HG03378 (cell line): ENCODE measurements around the gene HS3ST3A1.
"Not testable (repeated sequence)": the region's sequence is repeated elsewhere in the genome, so short reads cannot be mapped to it uniquely, and the experiment has no call there.

ENCODE experiments used
- ATAC-seq: cut with Tn5 transposase; IDR thresholded peaks from one replicate; pipeline ENCODE4 v1.9.1; 2021; ENCODE audit warnings: mild to moderate bottlenecking, moderate library complexity; ENCODE audit not compliant: unreplicated experiment

The HS3ST3A1 gene

DNA sequence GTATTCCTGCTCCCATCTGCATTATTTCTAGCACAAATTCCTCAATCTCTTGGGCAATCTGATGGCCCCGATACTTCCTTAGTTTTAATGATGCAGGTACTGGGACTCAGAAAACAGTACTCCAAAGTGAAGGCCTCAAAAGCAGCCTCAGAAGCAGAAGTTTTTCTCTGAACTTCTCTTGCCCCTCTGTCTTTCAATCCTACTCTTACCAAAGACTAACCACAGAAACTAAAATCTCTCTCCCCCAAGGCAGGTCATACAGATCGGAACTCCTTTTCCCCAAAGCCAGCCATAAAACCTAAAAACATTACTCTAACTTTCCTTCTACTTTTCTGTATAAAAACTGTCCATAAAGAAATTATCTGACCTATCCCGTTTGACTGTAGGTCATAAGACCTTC is 103.5 kb downstream of the HS3ST3A1 start:
- ATAC-seq = no peak

DNA sequence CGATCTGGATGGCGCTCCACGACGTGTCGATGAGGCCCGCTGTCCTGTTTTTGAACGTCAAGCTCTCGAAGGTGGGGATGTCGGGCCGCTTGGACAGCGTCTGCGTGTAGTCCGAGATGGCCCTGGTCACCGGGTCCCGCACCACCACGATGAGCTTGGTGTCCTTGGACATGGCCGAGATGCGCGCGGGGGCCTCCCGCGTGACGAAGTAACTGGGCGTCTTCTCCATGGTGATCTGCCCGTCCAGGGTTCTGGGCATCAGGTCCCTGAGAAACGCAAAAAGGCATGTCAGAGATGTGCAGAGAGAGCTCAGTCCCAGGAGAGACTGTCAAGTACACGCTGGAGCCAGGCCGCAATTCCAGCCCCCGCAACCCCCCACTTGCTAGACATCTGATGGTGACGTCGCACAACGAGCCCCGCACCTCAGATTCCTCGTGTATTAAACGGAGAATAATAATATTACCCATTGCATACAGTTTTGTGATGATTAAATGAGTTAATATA is 105.1 kb downstream of the HS3ST3A1 start:
- not testable (repeated sequence) for ATAC-seq

DNA sequence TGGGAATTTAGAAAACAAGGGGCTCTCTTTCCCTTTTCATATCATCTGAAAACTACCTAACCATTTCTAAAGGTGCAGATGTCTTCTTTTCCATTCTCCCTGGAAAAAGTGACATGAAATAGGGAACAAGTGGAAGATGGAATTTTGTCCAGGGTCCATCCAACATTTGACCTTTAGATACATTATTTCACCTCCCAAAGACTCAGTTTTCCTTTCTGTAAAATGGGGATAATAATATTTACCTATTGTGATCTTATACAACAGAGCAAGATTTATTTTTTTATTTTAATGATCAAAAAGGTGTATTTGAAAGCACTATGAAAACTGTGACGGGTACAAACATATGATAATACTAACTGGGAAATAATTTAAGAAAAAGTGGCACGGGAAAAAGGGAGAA is 106.3 kb downstream of the HS3ST3A1 start:
- no peak for ATAC-seq

DNA sequence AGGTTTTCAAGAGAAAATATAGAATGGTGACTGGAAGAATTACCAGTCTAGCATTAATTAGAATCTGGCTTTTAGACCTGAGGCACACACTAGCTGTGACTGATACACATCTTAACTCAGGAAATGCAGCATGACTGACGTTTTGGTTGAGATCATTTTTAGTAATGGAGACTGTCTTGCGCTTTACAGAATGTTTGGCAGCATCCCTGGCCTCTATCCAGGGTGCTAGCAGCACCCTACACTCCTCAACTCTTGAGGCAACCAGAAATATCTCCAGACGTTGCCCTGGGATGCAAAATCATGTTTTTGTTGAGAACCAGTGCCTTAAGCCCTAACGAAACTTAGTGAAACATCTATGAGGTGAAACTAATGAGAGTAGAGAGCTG is 109.0 kb downstream of the HS3ST3A1 start:
- ATAC-seq = no peak

DNA sequence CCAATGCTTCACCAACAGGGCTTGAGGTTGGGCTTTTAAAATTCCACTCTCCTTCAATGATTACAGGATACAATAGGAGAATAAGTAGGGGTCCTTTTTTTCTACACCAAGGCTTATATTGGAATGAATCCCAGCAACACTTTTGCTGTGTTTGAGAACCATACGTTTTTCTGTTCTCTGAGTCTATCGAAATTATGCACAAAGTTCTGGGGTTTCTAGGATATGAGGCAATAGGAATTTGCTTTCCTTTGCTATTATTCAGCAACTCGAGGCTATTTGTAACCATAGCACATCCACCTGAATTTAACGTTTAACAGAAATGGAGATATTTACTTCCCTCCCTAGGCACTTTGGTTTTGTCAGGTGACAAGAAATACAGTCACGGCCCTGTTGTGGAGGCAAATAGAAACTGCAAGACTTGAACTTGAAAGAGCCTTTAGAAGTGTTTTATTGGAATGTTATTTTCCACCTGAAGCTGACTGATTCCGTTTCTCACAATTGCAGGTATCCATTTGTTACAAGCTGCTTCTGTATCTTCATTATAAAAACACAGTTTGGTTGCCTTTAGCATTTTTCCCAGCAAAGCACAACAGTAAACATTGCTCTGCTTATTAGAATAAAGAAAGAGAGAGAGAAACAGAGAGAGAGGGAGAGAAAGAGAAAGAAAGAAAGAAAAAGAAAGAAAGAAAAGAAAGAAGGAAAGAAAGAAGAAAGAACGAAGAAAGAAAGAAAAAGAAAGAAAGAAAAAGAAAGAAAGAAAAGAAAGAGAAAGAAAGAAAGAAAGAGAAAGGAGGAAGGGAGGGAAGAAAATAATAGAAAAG is 109.6 kb downstream of the HS3ST3A1 start:
- no peak for ATAC-seq

DNA sequence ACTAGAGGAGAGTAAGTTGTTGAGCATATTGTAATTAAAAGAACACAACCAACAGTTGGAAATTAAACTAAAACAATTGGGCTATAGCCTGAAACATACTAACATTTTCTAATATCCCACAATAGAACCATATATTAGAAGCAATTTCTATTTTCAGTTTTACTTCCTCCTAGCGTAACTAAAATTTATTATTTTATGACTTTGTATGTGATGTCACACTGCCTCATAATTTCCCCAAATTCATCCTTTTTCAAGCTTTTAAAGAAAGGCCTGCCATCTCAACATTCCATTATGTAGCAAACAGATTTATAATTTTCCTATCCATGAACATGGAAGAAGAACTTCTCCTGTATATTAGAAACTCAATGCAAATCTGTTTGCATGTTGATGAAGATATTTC is 110.2 kb downstream of the HS3ST3A1 start:
- ATAC-seq = no peak

DNA sequence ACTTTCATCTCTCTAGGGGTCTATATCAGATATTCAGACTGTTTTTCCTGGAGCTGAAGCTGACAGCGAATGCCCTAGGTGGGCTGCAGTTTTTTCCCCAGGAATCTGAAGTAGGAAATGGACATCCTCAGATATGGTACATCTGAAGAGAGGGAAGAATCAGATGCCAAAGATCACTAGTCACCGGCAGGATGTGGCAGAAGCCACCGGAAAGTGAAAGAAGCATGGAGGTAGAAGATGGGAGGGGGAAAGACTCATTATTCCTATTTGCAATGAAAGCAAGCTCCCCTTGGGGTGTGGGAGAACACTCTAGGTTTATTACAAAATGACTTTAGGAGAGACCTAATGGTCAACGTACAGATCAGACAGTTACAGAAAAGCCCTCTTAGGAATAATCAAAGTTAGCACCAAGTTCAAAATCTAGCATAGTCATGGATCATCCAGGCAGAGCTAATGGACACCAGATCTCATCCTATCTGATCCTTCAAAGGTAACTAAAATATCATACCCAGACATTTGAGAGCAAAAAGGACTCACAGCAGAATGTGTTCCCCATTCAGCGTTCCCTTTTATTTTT is 110.7 kb downstream of the HS3ST3A1 start:
- no peak for ATAC-seq

DNA sequence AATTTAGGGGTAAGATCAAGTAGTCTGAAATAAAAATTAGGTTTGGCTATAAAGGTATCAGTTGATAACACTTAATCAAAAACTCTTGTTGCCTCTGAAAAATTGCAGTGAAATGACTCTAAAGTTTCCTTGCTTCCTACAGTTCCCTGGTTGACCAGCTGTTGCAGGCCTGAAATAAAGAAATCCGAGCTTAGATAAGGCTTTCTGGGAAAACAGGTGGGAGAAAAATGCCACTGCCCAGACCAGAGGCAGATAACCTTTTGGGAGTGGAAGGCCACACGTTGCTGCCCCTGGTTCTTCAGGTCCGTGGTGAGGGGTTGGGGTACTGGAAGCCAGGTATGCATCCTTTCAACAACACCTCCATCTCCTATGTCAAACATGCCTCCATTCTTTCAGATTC is 111.3 kb downstream of the HS3ST3A1 start:
- no peak for ATAC-seq

DNA sequence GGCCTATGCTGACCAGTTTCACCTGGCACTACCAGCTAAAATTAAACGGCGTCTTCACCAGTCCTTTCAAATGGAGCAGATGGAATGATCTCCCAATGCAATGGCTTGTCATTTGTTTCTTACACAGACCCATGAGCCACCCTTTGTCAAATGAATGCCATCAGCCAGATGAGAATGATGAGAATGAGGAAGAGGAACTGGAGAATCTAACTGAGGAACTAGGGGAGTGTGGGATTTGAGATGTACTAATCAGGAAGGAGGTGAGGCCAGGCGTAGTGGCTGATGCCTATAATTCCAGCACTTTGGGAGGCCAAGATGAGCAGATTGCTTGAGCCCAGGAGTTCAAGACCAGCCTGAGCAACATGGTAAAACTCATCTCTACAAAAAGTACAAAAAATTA is 116.4 kb downstream of the HS3ST3A1 start:
- ATAC-seq = no peak

DNA sequence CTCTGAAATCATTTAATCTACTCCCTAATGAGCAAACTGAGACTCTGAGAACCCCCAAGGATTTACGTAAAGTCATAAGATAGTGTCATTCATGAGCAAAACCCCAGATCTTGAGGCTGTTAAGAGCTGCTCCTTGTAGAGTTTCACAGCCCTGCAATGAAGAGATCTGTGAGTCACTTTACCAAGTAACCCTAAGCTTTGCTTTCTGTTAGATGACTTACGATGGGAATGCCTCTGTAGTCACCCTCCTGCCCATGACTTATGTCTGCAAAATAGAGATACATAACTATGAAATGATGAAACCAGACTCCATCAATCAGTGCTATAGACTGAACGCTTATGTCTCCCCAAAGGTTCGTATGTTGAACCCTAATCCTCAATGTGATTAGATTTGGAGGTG is 117.7 kb downstream of the HS3ST3A1 start:
- ATAC-seq = no peak

DNA sequence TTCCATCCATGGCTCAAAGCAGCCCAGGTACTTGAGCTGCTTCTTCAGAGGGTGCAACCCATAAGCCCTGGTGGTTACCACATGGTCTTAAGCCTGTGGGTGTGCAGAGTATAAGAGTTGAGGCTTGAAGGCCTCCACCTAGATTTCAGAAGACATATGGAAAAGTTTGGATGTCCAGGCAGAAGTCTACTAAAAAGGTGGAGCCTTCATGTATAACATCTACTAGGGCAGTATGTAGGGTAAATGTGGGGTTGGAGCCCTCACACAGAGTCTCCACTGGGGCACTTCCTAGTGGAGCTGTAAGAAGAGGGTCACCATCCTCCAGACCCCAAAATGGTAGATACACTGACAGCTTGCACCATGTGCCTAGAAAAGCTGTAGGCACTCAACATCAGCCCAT is 120.9 kb downstream of the HS3ST3A1 start:
- ATAC-seq = no peak

DNA sequence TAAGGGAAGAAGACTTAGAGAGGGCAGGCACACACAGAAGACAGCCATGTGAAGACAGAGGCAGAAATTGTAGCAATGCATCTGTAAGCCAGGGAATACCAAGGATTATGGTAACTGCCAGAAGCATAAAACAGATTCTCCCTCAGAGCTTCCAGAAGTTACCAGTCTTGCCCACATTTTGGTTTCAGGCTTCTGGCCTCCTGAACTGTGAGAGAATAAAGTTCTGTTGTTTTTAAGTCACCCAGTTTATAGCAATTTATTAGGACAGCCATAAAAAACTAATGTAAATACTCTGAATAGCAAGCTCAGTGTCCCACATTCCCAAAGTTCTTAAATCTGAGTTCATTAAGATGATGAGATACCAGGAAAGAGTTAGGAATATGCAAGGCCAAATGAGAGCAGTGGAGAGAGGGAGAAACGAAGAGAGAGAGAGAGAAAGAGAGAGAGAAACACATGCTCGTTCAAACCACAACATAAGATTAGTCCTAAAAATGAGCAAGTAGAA is 123.4 kb downstream of the HS3ST3A1 start:
- ATAC-seq = no peak

DNA sequence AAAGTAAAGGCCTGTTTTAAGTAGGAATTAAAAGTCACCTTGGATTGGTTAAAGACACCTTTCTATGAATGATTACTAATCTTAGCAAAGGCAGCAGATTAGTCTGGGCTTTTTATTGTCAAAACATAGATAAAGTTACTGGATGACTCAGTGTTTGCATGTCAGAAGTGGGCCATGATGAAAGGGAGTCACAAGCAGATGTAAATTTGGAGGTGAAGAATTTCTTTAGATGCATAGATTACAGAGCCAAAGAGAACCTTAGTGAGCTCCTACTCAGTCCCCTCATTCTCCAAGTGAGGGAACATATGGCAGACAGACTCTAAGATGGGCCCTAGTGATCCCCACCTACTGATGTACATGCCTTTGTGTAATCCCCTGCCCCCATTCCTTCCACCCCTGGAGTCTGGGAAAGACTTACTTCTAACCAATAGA is 124.5 kb downstream of the HS3ST3A1 start:
- ATAC-seq = no peak

DNA sequence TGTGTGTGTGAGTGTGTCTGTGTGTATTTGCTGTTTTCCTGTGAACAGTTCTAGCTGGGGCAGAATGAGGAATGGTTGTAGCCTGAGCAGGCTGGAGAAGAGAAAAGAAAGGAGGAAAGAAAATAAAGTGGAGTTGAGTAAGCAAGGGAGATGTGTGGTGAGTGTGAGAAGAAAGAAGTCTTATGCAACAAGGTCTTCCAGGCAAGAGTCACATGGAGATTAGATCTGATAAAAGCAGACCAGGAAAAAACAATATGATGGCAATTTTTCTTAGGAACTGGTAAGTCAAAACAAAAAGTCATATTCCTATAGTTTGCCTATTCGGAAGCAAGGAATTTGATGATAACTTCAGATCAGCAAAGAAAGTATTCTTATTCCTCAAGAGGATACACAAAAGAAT is 125.0 kb downstream of the HS3ST3A1 start:
- no peak for ATAC-seq

DNA sequence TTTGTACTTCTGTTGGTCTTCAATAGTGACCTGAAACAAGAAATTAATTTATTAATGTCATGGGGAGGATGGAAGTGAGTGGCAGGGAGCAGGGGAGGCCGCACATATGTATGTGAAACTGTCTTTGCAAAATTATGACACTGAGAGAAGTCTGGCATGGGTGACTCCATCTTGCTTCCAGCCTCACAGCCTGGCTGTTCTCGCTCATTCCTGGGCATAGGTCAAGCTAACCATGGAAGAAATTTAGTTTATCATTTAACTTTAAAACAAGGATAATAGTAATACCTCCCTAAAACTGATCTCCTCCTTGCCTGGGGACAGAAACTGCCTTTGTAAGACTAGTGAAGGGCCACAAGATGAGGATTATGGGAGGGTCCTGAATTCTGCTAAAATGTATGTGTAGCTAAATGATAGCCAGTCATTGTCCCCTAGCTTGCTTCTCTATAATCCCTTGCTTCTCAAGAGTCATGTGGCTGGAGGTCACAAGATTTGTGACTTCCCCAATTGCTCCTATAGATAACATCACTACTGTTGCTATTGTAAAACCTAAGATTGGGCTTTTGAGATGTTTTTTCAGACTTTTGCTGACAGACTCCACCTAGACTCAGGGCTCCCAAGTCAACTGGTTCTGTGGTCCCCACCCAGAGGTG is 126.0 kb downstream of the HS3ST3A1 start:
- no peak for ATAC-seq

DNA sequence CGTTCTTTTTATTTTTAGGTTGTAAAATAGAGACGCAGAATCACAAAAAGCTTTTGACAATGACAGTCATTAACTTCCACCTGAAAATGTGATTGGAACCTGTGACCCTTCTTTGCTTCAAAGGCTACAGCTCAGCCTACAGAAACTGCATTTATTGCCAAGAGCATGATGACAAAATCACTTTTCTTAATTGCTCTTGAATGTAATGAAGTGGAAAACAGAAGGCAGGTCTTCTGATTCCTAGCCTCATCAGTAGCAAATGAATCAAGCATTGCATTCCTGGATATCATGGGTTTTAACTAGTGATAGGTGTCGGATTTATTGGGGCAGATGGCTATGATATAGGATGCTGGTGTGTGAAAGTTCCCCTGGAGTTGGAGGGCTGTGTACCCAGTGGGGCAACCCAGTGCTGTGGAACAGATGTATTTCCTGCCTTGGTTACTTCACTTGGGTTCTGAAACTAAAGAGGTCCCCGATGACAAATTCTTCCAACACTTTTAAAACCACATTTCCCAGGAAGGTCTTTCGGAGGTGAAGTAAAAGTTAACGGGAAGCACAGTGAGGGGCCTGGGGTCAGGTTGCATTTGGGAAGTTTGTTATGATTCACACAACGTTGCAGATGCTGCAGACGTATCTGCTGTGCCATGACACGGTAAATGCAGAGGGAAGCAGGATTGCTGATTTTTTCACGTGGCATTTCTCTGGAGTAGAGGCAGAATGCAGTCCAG is 127.5 kb downstream of the HS3ST3A1 start:
- no peak for ATAC-seq

DNA sequence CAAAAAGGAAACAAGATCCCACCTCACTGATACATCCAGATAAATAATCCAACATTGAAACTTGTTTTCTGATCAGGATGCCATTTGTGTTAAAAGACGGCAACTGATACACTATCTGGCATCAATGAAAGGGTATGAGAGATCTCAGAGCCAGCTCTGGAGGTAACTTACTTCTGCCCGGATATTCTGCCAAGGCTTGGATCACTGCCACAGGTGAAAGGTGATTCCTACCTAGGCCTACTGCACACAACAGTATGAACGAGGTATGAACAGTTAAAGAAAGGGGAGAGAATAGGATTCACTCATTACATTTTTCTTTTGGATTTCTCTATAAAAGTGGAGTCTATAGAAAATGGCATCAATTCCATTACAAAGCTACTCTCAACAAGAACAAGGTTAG is 136.1 kb downstream of the HS3ST3A1 start:
- no peak for ATAC-seq

DNA sequence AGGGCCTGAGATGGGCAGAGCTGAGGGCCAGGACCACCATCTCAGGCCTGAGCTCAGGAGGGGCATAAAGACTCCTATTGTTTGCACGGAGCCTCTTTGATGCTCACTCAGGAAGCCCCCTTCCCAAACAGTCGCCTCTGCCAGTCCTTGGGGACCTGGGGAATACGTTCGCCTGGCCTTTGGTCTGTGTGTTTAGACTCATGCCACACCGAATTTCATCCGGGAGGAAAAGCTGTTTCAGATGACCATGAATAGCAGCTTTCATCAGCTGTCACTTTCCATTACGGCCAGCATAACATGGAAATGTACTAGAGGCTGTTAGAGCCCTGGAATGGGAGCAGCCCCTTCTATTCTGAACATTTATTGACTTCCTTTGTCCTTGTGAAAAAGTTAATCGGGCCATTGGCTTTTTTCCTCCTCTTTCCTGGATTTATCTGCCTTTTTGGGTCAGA is 139.0 kb downstream of the HS3ST3A1 start:
- ATAC-seq = no peak

DNA sequence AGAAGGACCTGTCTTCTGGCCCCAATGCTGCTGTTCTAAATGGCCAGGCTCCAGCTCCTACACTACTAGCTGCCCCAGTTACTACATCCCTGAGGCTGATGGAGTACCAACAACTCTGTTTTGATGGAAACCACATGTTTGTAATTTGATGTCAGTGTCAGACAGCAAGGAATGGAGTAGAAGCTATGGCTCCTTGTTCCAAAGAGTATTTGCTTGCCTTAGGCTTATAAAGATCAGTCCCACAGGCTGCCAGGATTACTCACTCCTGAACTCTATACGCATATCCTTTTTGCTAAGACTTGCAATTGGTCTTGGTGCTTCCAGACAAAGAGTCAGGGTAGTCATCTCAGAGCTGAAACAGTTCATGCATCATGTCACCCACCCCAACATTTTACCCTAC is 139.6 kb downstream of the HS3ST3A1 start:
- ATAC-seq = no peak

DNA sequence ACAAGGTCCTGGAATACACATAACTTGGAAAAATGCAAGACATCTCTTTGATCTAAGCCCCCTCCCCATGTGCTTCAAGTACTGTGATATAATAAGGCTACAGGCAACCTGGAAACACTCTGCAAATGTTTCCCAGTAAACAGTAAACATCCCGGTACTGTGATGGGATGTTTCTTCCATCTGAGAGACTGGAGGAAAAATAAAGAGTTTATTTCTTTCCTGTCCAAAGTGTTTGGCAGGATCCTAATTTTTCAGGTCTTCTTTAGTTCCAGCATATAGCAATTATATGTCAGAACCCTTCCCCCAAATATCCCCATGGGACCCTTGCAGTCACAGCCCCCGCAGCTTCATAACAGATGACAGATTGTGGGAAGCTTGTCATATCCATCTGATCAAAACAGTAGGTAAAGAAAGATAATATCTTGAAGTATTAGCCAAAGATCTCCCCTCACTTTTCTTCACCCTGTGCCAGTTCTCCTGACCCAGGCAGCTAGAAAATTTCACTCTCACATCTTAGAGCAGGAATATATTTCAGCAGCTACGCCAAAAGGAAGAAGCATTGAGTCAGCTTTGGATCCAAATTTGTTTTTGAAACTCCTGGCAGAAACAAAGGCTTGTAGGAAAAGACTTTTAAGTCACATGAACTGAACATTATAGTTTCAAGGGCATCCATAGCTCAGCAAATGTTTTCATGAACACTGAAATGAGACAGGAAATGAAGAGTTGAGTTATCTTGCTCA is 141.3 kb downstream of the HS3ST3A1 start:
- no peak for ATAC-seq
